ENCODE measurements around the gene MOB1A. TPM values are rescaled to one million over a fixed set of nuclear protein-coding genes. Genes with fewer than 3 reads are reported as not detected.
A peak's percentile ranks its signal among the peaks of the same experiment; 100 is the strongest.

MOB1A gene
- total RNA-seq, 2 experiments from 2014 or later, result 96.6 to 149 TPM

DNA sequence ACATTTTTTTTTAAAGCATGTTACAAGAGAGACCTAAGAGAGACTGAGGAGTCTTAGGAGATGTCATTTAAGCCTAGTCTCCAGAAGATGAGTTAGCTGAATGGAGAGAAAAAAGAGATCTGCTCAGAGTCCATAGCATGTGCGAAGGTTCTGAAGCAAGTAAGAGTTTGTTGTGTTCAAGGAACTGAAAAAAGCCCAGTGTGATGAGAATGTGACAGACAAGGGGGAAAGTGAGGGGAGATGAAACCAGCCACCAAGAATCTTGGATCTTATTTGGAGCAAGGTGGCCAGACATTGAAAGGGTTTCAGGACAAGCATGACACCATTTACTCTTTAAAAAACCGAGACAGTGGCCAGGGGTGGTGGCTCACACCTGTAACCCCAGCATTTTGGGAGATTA, 5.2 kb upstream of the MOB1A start:
- Mint-ChIP-seq H3K4me3 (no peak overlapping the region), H3K27ac (peak overlapping the region; percentile 74), H3K9me3 (ENCODE audit: low read depth) (no peaks in the 10 kb centered on the region), H3K4me1 (peaks cover 27% of the 10 kb centered on the region), H3K36me3 (ENCODE audit: low read depth) (no peaks in the 10 kb centered on the region), H3K27me3 (no peaks in the 10 kb centered on the region)
- ChIA-PET CTCF (interaction anchor here (0.5 to 0.9 kb wide), 2 partner anchors 360 to 404 kb away, joined by 3 to 4 read pairs; partner anchors contain the start of gene DUSP11), POLR2A (interaction anchor here (1.0 kb wide), 1 partner anchor 16 kb away, joined by 7 read pairs; no protein-coding TSS in a partner anchor)
- ATAC-seq, result no peak
- intact Hi-C loops (cut with DNase I, micrococcal nuclease), result no loop called here
- DNase-seq, result no peak

DNA sequence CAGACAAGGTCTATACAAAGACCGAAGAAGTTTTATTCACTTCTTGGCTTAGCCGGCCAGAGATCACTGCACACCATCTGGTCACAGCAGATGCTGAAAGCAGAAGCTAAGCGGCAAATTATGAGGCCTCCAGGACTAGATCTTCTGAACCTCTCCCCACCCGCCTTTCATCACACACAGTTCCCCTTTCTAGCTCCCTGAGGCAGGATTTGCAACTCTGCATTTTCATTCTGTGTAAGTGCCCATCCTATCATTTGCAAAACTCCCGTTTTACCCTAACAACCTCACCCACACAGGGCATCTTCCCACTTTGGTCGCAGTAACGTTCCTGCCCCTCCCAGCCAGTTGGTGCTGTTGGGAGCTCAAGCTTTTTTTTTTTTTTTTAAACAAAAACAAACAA, 3.1 kb upstream of the MOB1A start:
- no peak overlapping the region for H3K27ac Mint-ChIP-seq
- POLR2A ChIA-PET, result interaction anchor here (0.5 to 1.2 kb wide), 3 partner anchors 17 to 19 kb away, joined by 3 to 8 read pairs (median 3); no protein-coding TSS in a partner anchor
- intact Hi-C loops (cut with DNase I, micrococcal nuclease), result no loop called here

DNA sequence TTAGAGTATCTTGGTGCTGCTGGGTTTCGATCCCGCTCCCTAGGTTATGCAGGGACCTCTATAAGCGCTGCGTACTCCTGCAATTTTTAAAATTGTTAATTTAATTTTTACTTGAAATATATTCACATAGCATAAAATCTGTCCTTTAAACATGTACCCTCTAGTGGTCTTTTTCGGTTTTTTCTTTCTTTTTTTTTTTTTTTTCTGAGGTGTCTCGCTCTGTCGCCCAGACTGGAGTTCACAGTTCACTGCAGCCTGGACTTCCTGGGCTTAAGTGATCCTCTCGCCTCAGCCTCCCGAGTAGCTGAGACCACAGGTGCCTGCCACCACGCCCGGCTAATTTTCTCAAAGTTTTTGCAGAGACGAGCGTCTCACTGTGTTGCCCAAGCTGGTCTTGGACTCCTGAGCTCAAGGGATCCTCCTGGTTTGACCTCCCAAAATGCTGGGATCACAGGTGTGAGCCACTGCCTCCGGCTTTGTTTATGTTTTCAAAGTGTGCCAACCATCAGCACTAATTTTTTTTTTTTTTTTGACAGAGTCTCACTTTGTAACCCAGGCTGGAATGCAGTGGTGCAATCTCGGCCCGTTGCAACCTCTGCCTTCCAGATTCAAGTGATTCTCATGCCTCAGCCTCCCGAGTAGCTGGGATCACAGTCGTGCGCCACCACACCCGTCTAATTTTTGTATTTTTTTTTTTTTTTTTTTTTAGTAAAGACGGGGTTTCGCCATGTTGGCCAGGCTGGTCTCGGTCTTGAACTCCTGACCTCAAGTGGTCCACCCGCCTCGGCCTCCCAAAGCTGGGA, 585 bp upstream of the MOB1A start:
- H3K27ac Mint-ChIP-seq, result peak overlapping the region; percentile 86
- peak overlapping the region; percentile 82 for H3K4me3 Mint-ChIP-seq
- ATAC-seq (peak; percentile 40), DNase-seq (peak; percentile 27)
- H3K27me3 Mint-ChIP-seq, result no peaks in the 10 kb centered on the region
- H3K9me3 Mint-ChIP-seq (ENCODE audit: low read depth), result no peaks in the 10 kb centered on the region
- peaks cover 18% of the 10 kb centered on the region for H3K36me3 Mint-ChIP-seq (ENCODE audit: low read depth)
- intact Hi-C loops (cut with DNase I, micrococcal nuclease), result loop anchor here (2.0 to 10.0 kb wide), 4 partner anchors 32 to 946 kb away; partner anchors contain the start of genes ALMS1 (in 1 of the 2), BOLA3 (in 1 of the 2), PRADC1 (in 1 of the 2) and STAMBP (in 1 of the 2)
- POLR2A ChIA-PET, result interaction anchor here (0.6 to 2.6 kb wide), 19 partner anchors 10 to 442 kb away, joined by 3 to 32 read pairs (median 4); partner anchors contain the start of genes BOLA3, MTHFD2, TPRKB and WBP1
- peaks cover 43% of the 10 kb centered on the region for H3K4me1 Mint-ChIP-seq
- CTCF ChIA-PET, result interaction anchor here (0.6 to 3.1 kb wide), 18 partner anchors 10 to 400 kb away, joined by 3 to 19 read pairs (median 6); partner anchors contain the start of genes DUSP11, MTHFD2 and STAMBP

More for the DNA sequence above, 3.1 kb upstream of the MOB1A start:
- H3K4me1 Mint-ChIP-seq, result peaks cover 33% of the 10 kb centered on the region
- DNase-seq, result no peak
- no peak for ATAC-seq
- no peaks in the 10 kb centered on the region for H3K27me3 Mint-ChIP-seq
- H3K9me3 Mint-ChIP-seq (ENCODE audit: low read depth), result no peaks in the 10 kb centered on the region
- no peak overlapping the region for H3K4me3 Mint-ChIP-seq
- H3K36me3 Mint-ChIP-seq (ENCODE audit: low read depth), result peaks cover 6% of the 10 kb centered on the region
- CTCF ChIA-PET, result interaction anchor here (0.7 to 1.3 kb wide), 6 partner anchors 9 to 361 kb away, joined by 3 to 4 read pairs (median 3); no protein-coding TSS in a partner anchor

DNA sequence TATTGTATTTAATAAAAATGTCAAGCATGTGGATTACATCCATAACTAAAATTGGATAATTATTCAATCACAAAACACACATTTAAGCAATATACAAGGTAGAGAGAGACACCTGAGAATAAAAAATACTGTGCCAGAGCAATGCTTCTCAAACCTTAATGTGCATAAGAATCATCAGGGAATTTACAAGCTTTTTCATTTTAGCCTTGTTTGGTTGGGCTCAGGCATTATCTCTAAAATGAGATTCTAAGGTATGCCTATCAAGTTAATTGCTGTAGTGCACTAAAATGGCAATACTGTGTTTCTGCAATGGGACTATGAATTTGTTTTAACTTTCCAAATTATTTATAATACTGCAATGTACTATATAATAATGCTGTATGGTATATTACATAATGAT, 983 bp downstream of the MOB1A start:
- H3K27ac Mint-ChIP-seq, result peak overlapping the region; percentile 87
- DNase-seq (no peak), ATAC-seq (no peak)
- intact Hi-C loops (cut with DNase I, micrococcal nuclease), result loop anchor here (1.0 to 10.0 kb wide), 12 partner anchors 21 to 945 kb away; partner anchors contain the start of genes MTHFD2 (in 2 of the 2), STAMBP (in 2 of the 2), ALMS1 (in 1 of the 2) and BOLA3 (in 1 of the 2)
- peaks cover 47% of the 10 kb centered on the region for H3K4me1 Mint-ChIP-seq
- CTCF ChIA-PET, result interaction anchor here (0.9 to 3.1 kb wide), 10 partner anchors 11 to 355 kb away, joined by 3 to 19 read pairs (median 8); partner anchors contain the start of genes MTHFD2 and STAMBP
- peak overlapping the region; percentile 82 for H3K4me3 Mint-ChIP-seq
- POLR2A ChIA-PET, result interaction anchor here (0.7 to 2.6 kb wide), 9 partner anchors 9 to 349 kb away, joined by 3 to 32 read pairs (median 5); partner anchors contain the start of genes MTHFD2 and STAMBP
- H3K36me3 Mint-ChIP-seq (ENCODE audit: low read depth), result peaks cover 18% of the 10 kb centered on the region
- no peaks in the 10 kb centered on the region for H3K9me3 Mint-ChIP-seq (ENCODE audit: low read depth)
- no peaks in the 10 kb centered on the region for H3K27me3 Mint-ChIP-seq

DNA sequence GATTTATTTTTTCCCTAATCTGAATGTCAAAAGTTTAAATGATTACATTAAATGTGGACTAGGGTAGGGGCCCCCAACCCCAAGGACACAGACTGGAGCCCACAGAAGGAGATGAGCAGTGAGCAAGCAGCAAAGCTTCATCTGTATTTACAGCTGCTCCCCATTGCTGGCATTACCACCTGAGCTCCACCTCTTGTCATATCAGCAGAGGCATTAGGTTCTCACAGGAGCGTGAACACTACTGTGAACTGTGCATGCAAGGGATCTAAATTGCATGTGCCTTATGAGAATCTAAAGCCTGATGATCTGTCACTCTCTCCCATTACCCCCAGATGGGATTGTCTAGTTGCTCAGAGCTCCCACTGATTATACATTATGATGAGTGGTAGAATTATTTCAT, 3.8 kb downstream of the MOB1A start:
- intact Hi-C loops (cut with DNase I, micrococcal nuclease), result loop anchor here (5.0 to 10.0 kb wide), 3 partner anchors 32 to 788 kb away; partner anchors contain the start of genes ALMS1 (in 1 of the 2) and STAMBP (in 1 of the 2)
- POLR2A ChIA-PET, result no interaction called here

DNA sequence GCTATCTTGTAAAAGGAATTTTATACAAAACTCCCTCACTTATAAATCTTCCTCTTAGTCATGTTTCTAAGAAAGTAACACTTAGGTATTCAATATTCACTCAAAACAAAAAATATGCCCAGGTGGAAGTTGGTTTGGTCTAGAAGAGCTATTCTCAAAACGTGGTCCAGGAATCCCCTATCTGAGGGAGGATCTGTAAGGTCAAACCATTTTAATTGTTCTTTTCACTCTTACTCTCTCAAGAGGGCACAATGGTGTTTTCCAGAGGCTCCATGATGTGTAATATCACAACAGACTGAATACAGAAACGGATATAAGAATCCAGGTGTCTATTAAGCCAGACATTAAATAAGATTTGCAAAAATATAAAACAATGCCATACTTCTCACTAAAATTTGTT, 9.9 kb downstream of the MOB1A start:
- Mint-ChIP-seq H3K27ac (peak overlapping the region; percentile 59), H3K4me1 (peaks cover 21% of the 10 kb centered on the region), H3K27me3 (no peaks in the 10 kb centered on the region), H3K9me3 (ENCODE audit: low read depth) (no peaks in the 10 kb centered on the region), H3K36me3 (ENCODE audit: low read depth) (peaks cover 52% of the 10 kb centered on the region), H3K4me3 (no peak overlapping the region)
- ATAC-seq, result peak; percentile 74
- CTCF ChIA-PET, result interaction anchor here (0.5 to 1.8 kb wide), 7 partner anchors 10 to 346 kb away, joined by 3 to 9 read pairs (median 3); partner anchors contain the start of gene MOB1A
- no peak for DNase-seq
- POLR2A ChIA-PET, result interaction anchor here (0.5 to 1.7 kb wide), 2 partner anchors 10 to 49 kb away, joined by 3 to 6 read pairs; partner anchors contain the start of gene MOB1A
- intact Hi-C loops (cut with DNase I, micrococcal nuclease), result loop anchor here in 1 of 2 experiments (5.0 kb wide), 1 partner anchor 34 kb away; no protein-coding TSS in a partner anchor

More for the DNA sequence above, 3.8 kb downstream of the MOB1A start:
- Mint-ChIP-seq H3K4me1 (peaks cover 46% of the 10 kb centered on the region), H3K36me3 (ENCODE audit: low read depth) (peaks cover 32% of the 10 kb centered on the region), H3K9me3 (ENCODE audit: low read depth) (no peaks in the 10 kb centered on the region), H3K4me3 (no peak overlapping the region), H3K27me3 (no peaks in the 10 kb centered on the region), H3K27ac (peak overlapping the region; percentile 51)
- CTCF ChIA-PET, result interaction anchor here (0.7 to 1.4 kb wide), 5 partner anchors 8 to 351 kb away, joined by 3 to 4 read pairs (median 3); no protein-coding TSS in a partner anchor
- ATAC-seq, result no peak
- no peak for DNase-seq

DNA sequence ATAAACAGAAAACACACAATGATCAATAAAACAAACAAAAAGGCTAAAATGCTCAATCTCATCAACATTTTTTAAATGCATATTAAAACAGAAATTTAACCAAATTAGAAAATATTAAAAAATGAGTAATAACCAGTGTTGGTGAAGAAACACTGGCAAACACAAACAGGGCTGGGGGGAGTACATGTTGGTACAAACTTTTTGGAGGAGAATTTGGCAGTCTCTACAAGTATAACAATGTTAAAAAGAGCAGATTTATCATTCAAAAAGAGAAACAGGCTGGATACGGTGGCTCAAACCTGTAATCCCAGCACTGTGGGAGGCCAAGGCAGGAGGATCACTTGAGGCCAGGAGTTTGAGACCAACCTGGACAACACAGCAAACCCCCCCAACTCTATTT, 13.9 kb downstream of the MOB1A start:
- POLR2A ChIA-PET, result interaction anchor here (0.7 kb wide), 1 partner anchor 7 kb away, joined by 3 read pairs; no protein-coding TSS in a partner anchor
- Mint-ChIP-seq H3K4me1 (peaks cover 10% of the 10 kb centered on the region), H3K4me3 (no peak overlapping the region), H3K27me3 (no peaks in the 10 kb centered on the region), H3K27ac (no peak overlapping the region), H3K36me3 (ENCODE audit: low read depth) (peaks cover 54% of the 10 kb centered on the region), H3K9me3 (ENCODE audit: low read depth) (no peaks in the 10 kb centered on the region)
- CTCF ChIA-PET, result no interaction called here
- ATAC-seq (no peak), DNase-seq (no peak)
- intact Hi-C loops (cut with DNase I, micrococcal nuclease), result loop anchor here in 1 of 2 experiments (5.0 kb wide), 1 partner anchor 38 kb away; no protein-coding TSS in a partner anchor

DNA sequence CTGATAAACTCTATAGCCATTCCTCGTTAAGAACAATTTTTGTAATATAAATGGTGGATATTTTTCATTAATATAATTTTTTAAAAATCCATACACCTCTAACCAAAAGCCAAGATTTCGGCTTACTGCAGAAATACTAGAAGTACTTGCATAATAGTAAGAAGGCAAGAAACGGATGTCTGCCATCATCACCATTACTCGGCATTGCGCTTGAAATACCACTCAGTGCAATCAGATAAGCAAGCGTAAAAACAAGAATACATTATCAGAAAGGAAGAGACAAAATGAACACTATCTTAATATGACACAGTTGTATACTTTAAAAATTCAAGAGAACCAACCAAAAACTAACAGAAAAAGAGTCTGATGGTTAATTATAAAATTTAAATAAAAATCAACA, 15.7 kb downstream of the MOB1A start:
- H3K27ac Mint-ChIP-seq, result peak overlapping the region; percentile 31
- no peaks in the 10 kb centered on the region for H3K27me3 Mint-ChIP-seq
- H3K9me3 Mint-ChIP-seq (ENCODE audit: low read depth), result no peaks in the 10 kb centered on the region
- peaks cover 56% of the 10 kb centered on the region for H3K36me3 Mint-ChIP-seq (ENCODE audit: low read depth)
- DNase-seq (no peak), ATAC-seq (no peak)
- POLR2A ChIA-PET, result interaction anchor here (0.9 to 1.1 kb wide), 2 partner anchors 15 to 16 kb away, joined by 4 read pairs; partner anchors contain the start of gene MOB1A
- intact Hi-C loops (cut with DNase I, micrococcal nuclease), result no loop called here
- CTCF ChIA-PET, result interaction anchor here (1.2 to 1.6 kb wide), 2 partner anchors 12 to 16 kb away, joined by 4 to 5 read pairs; partner anchors contain the start of gene BOLA3
- H3K4me1 Mint-ChIP-seq, result peaks cover 4% of the 10 kb centered on the region
- no peak overlapping the region for H3K4me3 Mint-ChIP-seq

DNA sequence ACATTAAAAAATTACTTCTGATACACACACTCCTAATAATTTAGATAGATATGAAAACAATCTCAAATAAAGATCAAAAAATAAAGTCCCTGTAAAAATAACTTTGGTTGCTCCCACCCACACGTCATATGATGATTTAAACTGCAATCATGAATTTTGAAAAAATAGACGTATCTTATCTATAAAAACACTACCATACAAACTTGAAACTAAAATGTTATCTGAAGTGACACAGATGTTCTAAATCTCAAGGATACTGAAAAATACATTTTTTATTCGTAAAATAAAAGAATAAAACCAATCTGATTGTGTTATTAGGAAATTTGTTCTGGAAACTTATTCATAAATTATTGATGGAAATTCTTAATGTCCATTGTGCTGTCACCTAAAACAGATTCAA, 22.8 kb downstream of the MOB1A start:
- no peaks in the 10 kb centered on the region for H3K27me3 Mint-ChIP-seq
- peaks cover 34% of the 10 kb centered on the region for H3K36me3 Mint-ChIP-seq (ENCODE audit: low read depth)

DNA sequence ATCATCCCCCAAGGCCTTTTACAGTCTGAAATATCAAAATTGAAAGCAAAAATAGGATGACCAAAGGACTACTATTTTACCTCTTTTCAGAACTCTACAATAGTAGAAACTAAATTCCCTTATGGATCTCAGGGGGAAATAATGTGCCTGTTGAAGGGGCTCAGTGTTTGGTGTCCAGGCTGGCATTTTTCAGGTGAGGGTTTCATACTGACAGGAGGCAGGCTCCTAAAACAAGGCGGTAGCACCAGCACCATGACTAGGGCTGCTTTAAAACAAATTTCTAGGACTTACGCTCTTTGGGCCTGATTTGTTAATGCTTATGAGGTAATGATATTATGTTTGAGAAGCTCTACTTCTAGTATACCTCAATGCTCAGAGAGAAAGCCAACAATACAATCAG, 25.7 kb downstream of the MOB1A start:
- CTCF ChIA-PET, result interaction anchor here (0.6 to 11.2 kb wide), 5 partner anchors 19 to 328 kb away, joined by 3 to 155 read pairs (median 4); partner anchors contain the start of genes MOB1A and STAMBP
- peaks cover 19% of the 10 kb centered on the region for H3K36me3 Mint-ChIP-seq (ENCODE audit: low read depth)
- intact Hi-C loops (cut with DNase I, micrococcal nuclease), result no loop called here

More for the DNA sequence above, 22.8 kb downstream of the MOB1A start:
- POLR2A ChIA-PET, result no interaction called here
- Mint-ChIP-seq H3K4me1 (no peaks in the 10 kb centered on the region), H3K9me3 (ENCODE audit: low read depth) (no peaks in the 10 kb centered on the region), H3K27ac (no peak overlapping the region), H3K4me3 (no peak overlapping the region)
- CTCF ChIA-PET, result interaction anchor here (0.5 to 11.2 kb wide), 4 partner anchors 13 to 331 kb away, joined by 3 to 155 read pairs (median 4); partner anchors contain the start of gene STAMBP
- intact Hi-C loops (cut with DNase I, micrococcal nuclease), result loop anchor here in 1 of 2 experiments (2.0 kb wide), 1 partner anchor 15 kb away; no protein-coding TSS in a partner anchor
- ATAC-seq (no peak), DNase-seq (no peak)

More for the DNA sequence above, 25.7 kb downstream of the MOB1A start:
- H3K4me1 Mint-ChIP-seq, result no peaks in the 10 kb centered on the region
- H3K27ac Mint-ChIP-seq, result peak overlapping the region; percentile 1
- H3K9me3 Mint-ChIP-seq (ENCODE audit: low read depth), result no peaks in the 10 kb centered on the region
- no peak overlapping the region for H3K4me3 Mint-ChIP-seq
- POLR2A ChIA-PET, result interaction anchor here (1.0 kb wide), 1 partner anchor 63 kb away, joined by 3 read pairs; no protein-coding TSS in a partner anchor
- no peaks in the 10 kb centered on the region for H3K27me3 Mint-ChIP-seq
- ATAC-seq (no peak), DNase-seq (no peak)

Data from activated CD4-positive, alpha-beta T cell treated with anti-CD3 and anti-CD28 coated beads for 36 hours (primary cell).